GM19395 (cell line): Measurements from ENCODE around the gene NEURL4.

Source experiments
- ATAC-seq: cut with Tn5 transposase; IDR thresholded peaks from one replicate; pipeline ENCODE4 v1.9.1; 2021; ENCODE audit warnings: mild to moderate bottlenecking, moderate library complexity; ENCODE audit not compliant: unreplicated experiment

NEURL4 gene

DNA sequence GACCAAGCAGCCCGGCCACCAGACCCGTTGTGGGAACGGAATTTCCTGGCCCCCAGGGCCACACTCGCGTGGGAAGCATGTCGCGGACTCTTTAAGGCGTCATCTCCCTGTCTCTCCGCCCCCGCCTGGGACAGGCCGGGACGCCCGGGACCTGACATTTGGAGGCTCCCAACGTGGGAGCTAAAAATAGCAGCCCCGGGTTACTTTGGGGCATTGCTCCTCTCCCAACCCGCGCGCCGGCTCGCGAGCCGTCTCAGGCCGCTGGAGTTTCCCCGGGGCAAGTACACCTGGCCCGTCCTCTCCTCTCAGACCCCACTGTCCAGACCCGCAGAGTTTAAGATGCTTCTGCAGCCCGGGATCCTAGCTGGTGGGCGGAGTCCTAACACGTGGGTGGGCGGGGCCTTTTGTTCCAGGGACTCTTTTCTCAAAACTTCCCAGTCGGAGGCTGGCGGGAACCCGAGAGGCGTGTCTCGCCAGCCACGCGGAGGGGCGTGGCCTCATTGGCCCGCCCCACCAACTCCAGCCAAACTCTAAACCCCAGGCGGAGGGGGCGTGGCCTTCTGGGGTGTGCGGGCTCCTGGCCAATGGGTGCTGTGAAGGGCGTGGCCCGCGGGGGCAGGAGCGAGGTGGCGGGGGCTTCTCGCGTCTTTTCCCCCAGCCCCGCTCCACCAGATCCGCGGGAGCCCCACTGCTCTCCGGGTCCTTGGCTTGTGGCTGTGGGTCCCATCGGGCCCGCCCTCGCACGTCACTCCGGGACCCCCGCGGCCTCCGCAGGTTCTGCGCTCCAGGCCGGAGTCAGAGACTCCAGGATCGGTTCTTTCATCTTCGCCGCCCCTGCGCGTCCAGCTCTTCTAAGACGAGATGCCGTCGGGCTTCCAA, 47.8 kb downstream of the NEURL4 start, which contains the start of gene SLC2A4:
SLC2A4 (plus strand) TSS at position 645 of the 879 bp plus-strand sequence; CDS start at position 862, 217 bp downstream.
- ATAC-seq = no peak

DNA sequence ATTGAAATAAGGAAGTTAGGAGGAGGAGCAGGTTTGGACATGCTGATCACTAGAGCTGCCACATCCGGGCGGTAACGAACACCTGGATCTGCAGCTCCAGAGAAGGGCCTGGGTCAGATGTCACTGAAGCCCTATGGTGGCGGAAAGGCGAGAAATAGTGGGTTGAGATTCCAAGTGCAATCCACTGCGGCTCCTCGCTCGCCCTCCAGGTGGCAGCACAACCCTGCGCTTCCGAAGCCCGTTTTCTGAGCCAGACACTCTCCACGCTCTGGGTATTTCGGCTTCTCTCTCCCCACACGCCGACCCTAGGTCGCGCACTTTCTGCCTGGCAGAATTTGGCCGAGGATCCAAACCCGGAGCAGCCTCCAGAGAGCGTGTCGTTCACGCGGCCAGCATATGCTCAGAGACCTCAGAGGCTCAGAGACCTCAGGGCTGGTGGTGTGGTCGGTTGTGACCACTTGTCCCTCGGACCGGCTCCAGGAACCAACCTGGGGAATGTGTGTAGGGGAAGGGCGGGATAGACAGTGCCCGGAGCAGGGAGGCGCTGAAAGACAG, 48.5 kb downstream of the NEURL4 start:
- ATAC-seq = no peak

- ATAC-seq = no peak
These were observed 49.7 kb downstream of the NEURL4 start for GRCh38 chr17:7279448-7279847.

- ATAC-seq = no peak
These were observed 62.4 kb downstream of the NEURL4 start for GRCh38 chr17:7266784-7267183.
